GM23248 (cell line): ENCODE results near the gene KRTAP19-2. TPM values are rescaled to one million over a fixed set of nuclear protein-coding genes. Genes with fewer than 3 reads are reported as not detected.
"Not testable (repeated sequence)": the region's sequence is repeated elsewhere in the genome, so short reads cannot be mapped to it uniquely, and the experiment has no call there.

Source experiments
- DNase-seq: peaks from one replicate; pipeline ENCODE4 v3.0.0-alpha.2; 2015
- H2AFZ ChIP-seq: fragments of 200-600 bp; sonication (generic); 2 replicates; pipeline ENCODE4 v1.6.1; 2016; ENCODE audit warnings: antibody characterized with exemption
- H3F3A ChIP-seq: fragments of 200-600 bp; sonication (generic); 2 replicates; pipeline ENCODE4 v1.6.1; 2016; ENCODE audit warnings: mild to moderate bottlenecking, antibody characterized with exemption, mixed run types; ENCODE audit not compliant: insufficient read depth
- H3K27ac ChIP-seq: fragments of 200-600 bp; sonication (generic); 2 replicates; pipeline ENCODE4 v1.5.1; 2016; ENCODE audit warnings: mild to moderate bottlenecking
- H3K27me3 ChIP-seq: fragments of 200-600 bp; sonication (generic); replicated peaks from 2 replicates; pipeline ENCODE4 v1.6.1; 2016; ENCODE audit warnings: mild to moderate bottlenecking; ENCODE audit not compliant: insufficient read depth
- H3K36me3 ChIP-seq: fragments of 200-600 bp; sonication (generic); 2 replicates; pipeline ENCODE4 v1.6.1; 2016; ENCODE audit warnings: low read depth, mild to moderate bottlenecking
- H3K4me1 ChIP-seq: fragments of 200-600 bp; sonication (generic); 2 replicates; pipeline ENCODE4 v1.6.1; 2016; ENCODE audit warnings: mild to moderate bottlenecking; ENCODE audit not compliant: insufficient read depth
- H3K4me2 ChIP-seq: fragments of 200-600 bp; sonication (generic); one replicate; pipeline ENCODE4 v1.6.1; 2016; ENCODE audit warnings: mild to moderate bottlenecking; ENCODE audit not compliant: unreplicated experiment
- H3K4me3 ChIP-seq: fragments of 200-600 bp; sonication (generic); 2 replicates; pipeline ENCODE4 v1.5.1; 2016; ENCODE audit warnings: mild to moderate bottlenecking
- H3K79me2 ChIP-seq: fragments of 200-600 bp; sonication (generic); 2 replicates; pipeline ENCODE4 v1.6.1; 2016; ENCODE audit warnings: mild to moderate bottlenecking; ENCODE audit not compliant: insufficient read depth
- H3K9ac ChIP-seq: fragments of 200-600 bp; sonication (generic); 2 replicates; pipeline ENCODE4 v1.6.1; 2016; ENCODE audit warnings: mild to moderate bottlenecking
- H3K9me2 ChIP-seq: fragments of 200-600 bp; sonication (generic); 2 replicates; pipeline ENCODE4 v1.6.1; 2016; ENCODE audit warnings: mixed run types, mild to moderate bottlenecking, moderate library complexity; ENCODE audit not compliant: insufficient read depth
- H3K9me3 ChIP-seq: fragments of 200-600 bp; sonication (generic); one replicate; pipeline ENCODE4 v1.6.1; 2017; ENCODE audit warnings: low read depth
- H4K20me1 ChIP-seq: fragments of 200-600 bp; sonication (generic); 2 replicates; pipeline ENCODE4 v1.6.0; 2016; ENCODE audit not compliant: insufficient read depth
- EZH2 ChIP-seq: fragments of 200-600 bp; sonication (generic); IDR thresholded peaks from 2 replicates; pipeline ENCODE4 v1.6.1; 2018; ENCODE audit warnings: antibody characterized with exemption, mild to moderate bottlenecking; ENCODE audit not compliant: insufficient read depth, poor library complexity, severe bottlenecking
- EZH2phosphoT487 ChIP-seq: fragments of 200-600 bp; sonication (generic); IDR thresholded peaks from 2 replicates; pipeline ENCODE4 v1.6.1; 2018; ENCODE audit warnings: antibody characterized with exemption, moderate library complexity, mild to moderate bottlenecking, low read depth; ENCODE audit not compliant: insufficient read depth
- WGBS, 2 experiments: methylation state at CpG; one replicate each; pipeline ENCODE4 v1.1.6; 2015 to 2017; ENCODE audit warnings: low lambda C conversion rate in 2 of 2, low coverage in 1 of 2; ENCODE audit errors: missing lambda C conversion rate in 2 of 2; 5-methylcytosine and 5-hydroxymethylcytosine counted together
- in situ Hi-C: fragments of 300-500 bp; cut with MboI; formaldehyde crosslinking; loops from 2 replicates; pipeline ENCODE4 v1.15.0; 2020
- polyA plus RNA-seq: library from polyadenylated mRNA; unstranded; fragments of >200 nt; fragmentation: Nextera tagmentation; extraction: Ambion mirVana; gene quantifications from 2 replicates; pipeline ENCODE4 v1.2.1, GENCODE V29; 2016
- total RNA-seq: library from RNA; depleted of rRNA; stranded (reverse); fragments of >200 nt; shearing (Covaris generic); gene quantifications from 2 replicates; pipeline ENCODE4 v1.2.3, GENCODE V29; 2014; rRNA removed

KRTAP19-2 gene
- not detected in 2 replicates for total RNA-seq
- not detected in 2 replicates for polyA plus RNA-seq

- Histone ChIP-seq H3K9me3 (no peaks in the 10 kb centered on the region), H3K4me3 (no peak within 1 kb of the TSS), H3K79me2 (no peaks in the 10 kb centered on the region), H3K9ac (no peak within 1 kb of the TSS), H4K20me1 (no peaks in the 10 kb centered on the region), H3K36me3 (no peaks in the 10 kb centered on the region), H3F3A (no peaks in the 10 kb centered on the region), H3K27ac (no peak within 1 kb of the TSS), H3K27me3 (no peaks in the 10 kb centered on the region), H3K4me1 (no peaks in the 10 kb centered on the region), H3K4me2 (no peak within 1 kb of the TSS), H3K9me2 (no peaks in the 10 kb centered on the region), H2AFZ (no peak within 1 kb of the TSS)
- in situ Hi-C loops, result no loop called here
- no peak for DNase-seq
- 8 to 15% methylated on average over 2 of the region's 2 CpGs for WGBS, 2 experiments
- TF ChIP-seq EZH2 (no peak), EZH2phosphoT487 (no peak)
Measured at GRCh38 chr21:30487336-30487735, at the start of gene KRTAP19-2. Gene KRTAP19-2, minus strand, starts transcription at chr21:30487436. Its CDS starts 88 bp downstream, at chr21:30487348.

- H3K36me3 ChIP-seq, result no peaks in the 10 kb centered on the region
- 12 to 44% methylated on average over 1 of the region's 1 CpG for WGBS, 2 experiments
- peaks cover 5% of the 10 kb centered on the region for H3K9me3 ChIP-seq
- no peak overlapping the region for H3K4me2 ChIP-seq
- no peak for DNase-seq
- no peaks in the 10 kb centered on the region for H3F3A ChIP-seq
- TF ChIP-seq EZH2 (no peak), EZH2phosphoT487 (no peak)
- H3K9ac ChIP-seq, result no peak overlapping the region
- no peak overlapping the region for H2AFZ ChIP-seq
- in situ Hi-C loops, result no loop called here
- H3K4me1 ChIP-seq, result no peaks in the 10 kb centered on the region
- H3K4me3 ChIP-seq, result no peak overlapping the region
- no peaks in the 10 kb centered on the region for H3K27me3 ChIP-seq
- H4K20me1 ChIP-seq, result no peaks in the 10 kb centered on the region
- no peak overlapping the region for H3K27ac ChIP-seq
- no peaks in the 10 kb centered on the region for H3K79me2 ChIP-seq
- H3K9me2 ChIP-seq, result no peaks in the 10 kb centered on the region
Measured at GRCh38 chr21:30518876-30519275, 31.6 kb upstream of the KRTAP19-2 start.

GRCh38 chr21:30515681-30516080, 28.4 kb upstream of the KRTAP19-2 start:
- in situ Hi-C loops, result no loop called here
- H3K9me2 ChIP-seq, result no peaks in the 10 kb centered on the region

GRCh38 chr21:30505621-30506205, 18.5 kb upstream of the KRTAP19-2 start:
- not testable (repeated sequence) for DNase-seq

More at GRCh38 chr21:30515681-30516080, 28.4 kb upstream of the KRTAP19-2 start:
- DNase-seq, result no peak
- H3K4me1 ChIP-seq, result no peaks in the 10 kb centered on the region
- no peaks in the 10 kb centered on the region for H3K27me3 ChIP-seq
- no peak overlapping the region for H3K27ac ChIP-seq
- H3K4me2 ChIP-seq, result no peak overlapping the region
- H3K9me3 ChIP-seq, result no peaks in the 10 kb centered on the region
- H4K20me1 ChIP-seq, result no peaks in the 10 kb centered on the region
- no peak overlapping the region for H3K4me3 ChIP-seq
- no peaks in the 10 kb centered on the region for H3K36me3 ChIP-seq
- H3K9ac ChIP-seq, result no peak overlapping the region
- no peak overlapping the region for H2AFZ ChIP-seq
- no peaks in the 10 kb centered on the region for H3K79me2 ChIP-seq
- TF ChIP-seq EZH2, result no peak
- TF ChIP-seq EZH2phosphoT487, result no peak
- no peaks in the 10 kb centered on the region for H3F3A ChIP-seq
- 0 to 12% methylated on average over 1 of the region's 1 CpG for WGBS, 2 experiments

GRCh38 chr21:30502041-30502440, 14.8 kb upstream of the KRTAP19-2 start, which contains the start of gene KRTAP19-5:
Gene KRTAP19-5, minus strand, starts transcription at chr21:30502141. Its CDS starts 51 bp downstream, at chr21:30502090.
- Histone ChIP-seq H3K4me2 (no peak within 1 kb of the TSS), H3K36me3 (no peaks in the 10 kb centered on the region), H3K9me2 (no peaks in the 10 kb centered on the region), H3K27ac (no peak within 1 kb of the TSS), H3K27me3 (no peaks in the 10 kb centered on the region), H3K4me3 (no peak within 1 kb of the TSS), H3K4me1 (no peaks in the 10 kb centered on the region), H3K79me2 (no peaks in the 10 kb centered on the region), H3K9me3 (no peaks in the 10 kb centered on the region), H3F3A (no peaks in the 10 kb centered on the region), H4K20me1 (no peaks in the 10 kb centered on the region), H2AFZ (no peak within 1 kb of the TSS), H3K9ac (no peak within 1 kb of the TSS)
- in situ Hi-C loops, result no loop called here
- no peak for TF ChIP-seq EZH2phosphoT487
- TF ChIP-seq EZH2, result no peak
- WGBS, 2 experiments, result 27 to 33% methylated on average over 6 of the region's 6 CpGs
- no peak for DNase-seq

More at GRCh38 chr21:30505621-30506205, 18.5 kb upstream of the KRTAP19-2 start:
- H3K27me3 ChIP-seq, H3K36me3 ChIP-seq, H4K20me1 ChIP-seq, in situ Hi-C loops, H3K9ac ChIP-seq, H3K9me2 ChIP-seq, H3K27ac ChIP-seq, H3F3A ChIP-seq, H3K4me2 ChIP-seq, H2AFZ ChIP-seq, H3K4me1 ChIP-seq, H3K4me3 ChIP-seq, H3K9me3 ChIP-seq, H3K79me2 ChIP-seq: not testable (repeated sequence)
- 8 to 10% methylated on average over 4 of the region's 4 CpGs for WGBS, 2 experiments
